K562 (cell line): ENCODE results near the gene RESF1. TPM values are rescaled to one million over a fixed set of nuclear protein-coding genes. Genes with fewer than 3 reads are reported as not detected.

Source experiments
- BRD4 ChIP-seq: fragments of 200-600 bp; sonication (generic); IDR thresholded peaks from 2 replicates; pipeline ENCODE4 v1.6.1; 2017; ENCODE audit warnings: inconsistent platforms
- CCAR2 ChIP-seq: fragments of 200-400 bp; formaldehyde crosslinking; IDR thresholded peaks from 2 replicates; pipeline ENCODE4 v1.6.1; 2017; ENCODE audit warnings: mild to moderate bottlenecking, low read depth, low read length
- GATAD2A ChIP-seq: fragments of 450-650 bp; IDR thresholded peaks from 2 replicates; pipeline ENCODE4 v1.6.1; 2017
- HOMEZ ChIP-seq: fragments of 250-450 bp; sonication (Bioruptor Pico); IDR thresholded peaks from 2 replicates; pipeline ENCODE4 v1.4.0; 2020; ENCODE audit warnings: mild to moderate bottlenecking, moderate library complexity
- MITF ChIP-seq: IDR thresholded peaks from 2 replicates; pipeline ENCODE4 v1.6.1; 2014; ENCODE audit warnings: antibody characterized with exemption
- NCOR1 ChIP-seq: fragments of 450-650 bp; IDR thresholded peaks from 2 replicates; pipeline ENCODE4 v1.6.1; 2016; ENCODE audit warnings: mild to moderate bottlenecking, moderate library complexity
- NFATC3 ChIP-seq: fragments of 450-650 bp; IDR thresholded peaks from 2 replicates; pipeline ENCODE4 v1.6.1; 2017; ENCODE audit warnings: mild to moderate bottlenecking
- NRF1 ChIP-seq, 2 experiments: fragments of 450-650 bp; IDR thresholded peaks in 1 of 2; conservative IDR thresholded peaks in 1 of 2; 2 replicates each; pipeline ENCODE4 v1.6.1; 2014; ENCODE audit warnings: mild to moderate bottlenecking in 2 of 2
- PKNOX1 ChIP-seq: fragments of 450-650 bp; IDR thresholded peaks from 2 replicates; pipeline ENCODE4 v1.6.1; 2016
- RCOR1 ChIP-seq, 2 experiments: IDR thresholded peaks; 2 replicates each; pipeline ENCODE4 v1.6.1; 2012; ENCODE audit warnings: low read depth in 2 of 2, low read length in 2 of 2, borderline replicate concordance in 1 of 2, improper control_type of control experiment in 1 of 2
- SNIP1 ChIP-seq: fragments of 450-650 bp; IDR thresholded peaks from 2 replicates; pipeline ENCODE4 v1.7.1; 2017; ENCODE audit warnings: low read depth, mild to moderate bottlenecking
- SRF ChIP-seq, 2 experiments: fragments of 250-450, 450-650 bp in 1 of 2; sonication (Bioruptor Pico) in 1 of 2; sonication (generic) in 1 of 2; formaldehyde crosslinking; IDR thresholded peaks; 2 replicates each; pipeline versions ENCODE4 v1.5.0 to v1.5.1; 2020 to 2022; ENCODE audit warnings: mild to moderate bottlenecking in 1 of 2, missing genetic modification reagents in 1 of 2
- TEAD1 ChIP-seq, 2 experiments: fragments of 450-650 bp in 1 of 2; sonication (generic) in 1 of 2; formaldehyde crosslinking; IDR thresholded peaks; 2 replicates each; pipeline versions ENCODE4 v1.4.0 to v1.8.0; 2020 to 2022; ENCODE audit warnings: mild to moderate bottlenecking in 2 of 2, missing genetic modification reagents in 1 of 2
- ZFP1 ChIP-seq: fragments of 450-650 bp; formaldehyde crosslinking; IDR thresholded peaks from 2 replicates; pipeline ENCODE4 v1.4.0; 2020; ENCODE audit warnings: mild to moderate bottlenecking, mixed read lengths
- ZNF445 ChIP-seq: fragments of 250-450 bp; sonication (Bioruptor Pico); IDR thresholded peaks from 2 replicates; pipeline ENCODE4 v1.4.0; 2020; ENCODE audit warnings: low read depth, mild to moderate bottlenecking, moderate library complexity
- polyA plus RNA-seq, 8 experiments: library from polyadenylated mRNA; depleted of rRNA in 4 of 8; stranded (reverse) in 5 of 8; unstranded in 3 of 8; fragments of >200 nt; fragmentation: Nextera tagmentation in 2 of 8; fragmentation: Illumina TruSeq in 1 of 8; extraction: Ambion mirVana in 2 of 8; extraction: Trizol in 1 of 8; gene quantifications; 2 replicates each; pipeline versions ENCODE4 v1.2.1 to v1.2.3, GENCODE V29; 2011 to 2014; ENCODE audit warnings: inconsistent platforms in 1 of 8, missing spikeins in 1 of 8
- total RNA-seq, 7 experiments: library from RNA; depleted of rRNA in 6 of 7; stranded (reverse); fragments of >200 nt in 6 of 7; fragmentation: Illumina TruSeq in 2 of 7; extraction: Trizol in 2 of 7; gene quantifications; 2 replicates each; pipeline versions ENCODE4 v1.2.1 to v1.2.3, GENCODE V29; 2011 to 2021; ENCODE audit warnings: low replicate concordance in 1 of 7
- TF ChIP-seq, protein P1 (sequence below): fragments of 450-650 bp; IDR thresholded peaks from 2 replicates; pipeline ENCODE4 v1.7.1; 2018; ENCODE audit warnings: mild to moderate bottlenecking, low read depth; ENCODE audit not compliant: partially characterized antibody

The RESF1 gene
- total and polyA plus RNA-seq, 9 of the 15 experiments (the other 6 are each of a cell fraction or from before 2014, with no cell fraction given): 21.5 to 121 (median 53.6) TPM

- TF ChIP-seq MITF (no peak), ZNF445 (CRISPR knock-in tag) (no peak), PKNOX1 (peak; percentile 49), NFATC3 (no peak), CCAR2 (no peak), HOMEZ (CRISPR knock-in tag) (no peak), TEAD1 (CRISPR knock-in tag; IDR thresholded peaks at IDR 0.05) (no peak), BRD4 (no peak), ZFP1 (CRISPR knock-in tag) (no peak), RCOR1 (IDR thresholded peaks at IDR 0.05; ENCODE audit: borderline replicate concordance in 1 of 2, low read depth in 2 of 2, low read length in 2 of 2) (no peak), NCOR1 (no peak), NRF1 (conservative IDR thresholded peaks at IDR 0.05 in 1 of 2, IDR thresholded peaks at IDR 0.05 in 1 of 2) (no peak), SNIP1 (no peak), SRF (CRISPR knock-in tag; IDR thresholded peaks at IDR 0.05) (no peak), GATAD2A (no peak)
- TF ChIP-seq, protein P1, sequence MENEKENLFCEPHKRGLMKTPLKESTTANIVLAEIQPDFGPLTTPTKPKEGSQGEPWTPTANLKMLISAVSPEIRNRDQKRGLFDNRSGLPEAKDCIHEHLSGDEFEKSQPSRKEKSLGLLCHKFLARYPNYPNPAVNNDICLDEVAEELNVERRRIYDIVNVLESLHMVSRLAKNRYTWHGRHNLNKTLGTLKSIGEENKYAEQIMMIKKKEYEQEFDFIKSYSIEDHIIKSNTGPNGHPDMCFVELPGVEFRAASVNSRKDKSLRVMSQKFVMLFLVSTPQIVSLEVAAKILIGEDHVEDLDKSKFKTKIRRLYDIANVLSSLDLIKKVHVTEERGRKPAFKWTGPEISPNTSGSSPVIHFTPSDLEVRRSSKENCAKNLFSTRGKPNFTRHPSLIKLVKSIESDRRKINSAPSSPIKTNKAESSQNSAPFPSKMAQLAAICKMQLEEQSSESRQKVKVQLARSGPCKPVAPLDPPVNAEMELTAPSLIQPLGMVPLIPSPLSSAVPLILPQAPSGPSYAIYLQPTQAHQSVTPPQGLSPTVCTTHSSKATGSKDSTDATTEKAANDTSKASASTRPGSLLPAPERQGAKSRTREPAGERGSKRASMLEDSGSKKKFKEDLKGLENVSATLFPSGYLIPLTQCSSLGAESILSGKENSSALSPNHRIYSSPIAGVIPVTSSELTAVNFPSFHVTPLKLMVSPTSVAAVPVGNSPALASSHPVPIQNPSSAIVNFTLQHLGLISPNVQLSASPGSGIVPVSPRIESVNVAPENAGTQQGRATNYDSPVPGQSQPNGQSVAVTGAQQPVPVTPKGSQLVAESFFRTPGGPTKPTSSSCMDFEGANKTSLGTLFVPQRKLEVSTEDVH: no peak
Observed at GRCh38 chr12:31989571-31990362, 30.6 kb downstream of the RESF1 start (continued).
